GM19395 (cell line): ENCODE measurements around the gene RAD51B.
"Not testable (repeated sequence)": the region's sequence is repeated elsewhere in the genome, so short reads cannot be mapped to it uniquely, and the experiment has no call there.

ENCODE experiments used
- ATAC-seq: cut with Tn5 transposase; IDR thresholded peaks from one replicate; pipeline ENCODE4 v1.9.1; 2021; ENCODE audit warnings: mild to moderate bottlenecking, moderate library complexity; ENCODE audit not compliant: unreplicated experiment

RAD51B gene

DNA sequence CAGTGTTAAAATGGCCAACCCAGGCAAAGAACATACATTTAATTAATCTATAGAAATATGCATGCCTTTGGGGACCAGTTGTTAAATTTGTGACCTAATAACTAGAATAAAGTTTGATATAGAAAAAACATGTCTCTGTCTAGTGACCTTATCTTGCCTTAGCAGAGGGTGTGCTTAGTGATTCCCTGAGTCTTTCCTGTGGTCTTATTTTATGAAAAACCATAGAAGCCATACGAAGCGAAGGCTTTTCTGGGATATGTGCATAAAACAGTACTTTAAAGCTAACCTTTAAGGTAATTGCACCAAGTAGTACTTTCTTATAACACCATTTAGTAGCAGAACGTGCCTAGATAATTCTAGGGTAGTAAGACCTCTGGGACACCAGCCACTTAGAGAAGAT lies 593.9 kb downstream of the RAD51B start:
- no peak for ATAC-seq

- ATAC-seq, result no peak
These were observed 594.5 kb downstream of the RAD51B start for GRCh38 chr14:68414121-68414520.

- no peak for ATAC-seq
These were observed 596.6 kb downstream of the RAD51B start for GRCh38 chr14:68416171-68416570.

DNA sequence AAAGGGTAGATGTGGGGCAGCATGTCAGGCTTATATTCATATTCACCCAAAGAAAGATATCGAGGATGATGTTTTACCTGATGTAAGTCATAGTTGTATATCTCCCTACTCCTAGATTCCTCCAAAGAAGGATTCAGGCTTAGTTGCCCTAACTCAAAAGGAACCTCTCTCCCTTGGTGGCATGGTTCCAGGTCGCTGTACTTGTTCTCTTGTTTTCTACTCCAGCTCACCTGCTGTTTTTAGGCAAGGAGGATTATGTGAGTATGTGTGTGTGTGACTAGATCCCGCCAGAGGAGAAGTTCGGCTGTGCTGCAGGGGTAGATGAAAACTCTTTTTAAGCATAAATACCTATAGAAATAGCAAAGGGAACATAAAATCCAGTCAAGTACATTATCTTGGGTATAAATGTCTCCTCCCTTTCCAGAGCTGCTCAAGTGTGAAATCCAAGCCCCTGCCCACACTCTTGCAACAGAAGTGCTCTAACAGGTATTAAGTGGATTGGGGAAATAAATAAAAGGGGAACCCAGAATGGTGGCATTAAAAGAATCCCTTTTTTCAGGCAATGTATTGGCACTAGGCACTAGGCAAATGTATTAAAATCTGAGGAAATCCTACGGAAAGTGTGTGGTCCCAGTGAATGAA lies 597.6 kb downstream of the RAD51B start:
- no peak for ATAC-seq

DNA sequence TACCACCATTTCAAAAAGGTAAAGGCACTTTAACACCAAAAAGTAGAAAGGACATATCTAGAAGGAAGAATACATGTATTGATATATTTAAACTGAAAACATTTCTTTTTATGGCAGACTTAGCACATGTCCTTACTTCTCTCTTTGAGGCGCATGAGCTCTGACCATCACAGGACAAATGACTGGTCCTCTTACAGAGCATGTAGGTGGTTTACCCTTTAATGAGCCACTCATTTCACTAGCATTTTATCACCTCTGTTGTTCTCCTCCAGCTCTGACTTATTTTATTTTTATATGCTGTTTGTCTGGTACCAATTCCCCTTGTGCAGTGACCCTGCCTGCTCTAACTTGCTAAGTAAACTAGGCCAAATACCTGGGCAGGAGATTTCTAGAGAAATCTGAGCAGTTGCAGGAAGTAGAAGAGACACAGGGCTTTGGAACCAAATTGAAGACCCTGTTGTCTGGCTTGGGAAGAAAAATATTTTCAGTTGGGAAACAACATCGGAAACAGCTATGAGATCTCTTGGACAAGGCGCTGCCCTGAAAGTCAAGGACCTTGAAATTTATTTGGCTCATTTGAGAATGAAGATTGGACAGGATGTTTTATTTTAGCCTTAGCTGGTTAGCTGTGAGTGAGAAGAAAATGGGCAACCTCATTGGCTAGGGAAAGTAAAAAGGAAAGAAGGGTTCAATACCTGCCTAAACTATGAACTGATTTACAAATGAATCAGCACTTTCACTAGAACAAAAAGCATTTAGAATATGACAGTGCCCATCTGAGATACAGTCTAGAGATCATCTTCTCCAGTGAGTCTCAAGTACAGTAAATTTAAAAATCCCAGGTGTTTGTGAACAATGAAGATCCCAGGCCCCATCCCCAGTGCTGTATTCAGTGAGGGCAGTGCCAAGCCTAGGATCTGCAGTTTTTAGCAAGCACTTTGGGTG lies 598.9 kb downstream of the RAD51B start:
- no peak for ATAC-seq

DNA sequence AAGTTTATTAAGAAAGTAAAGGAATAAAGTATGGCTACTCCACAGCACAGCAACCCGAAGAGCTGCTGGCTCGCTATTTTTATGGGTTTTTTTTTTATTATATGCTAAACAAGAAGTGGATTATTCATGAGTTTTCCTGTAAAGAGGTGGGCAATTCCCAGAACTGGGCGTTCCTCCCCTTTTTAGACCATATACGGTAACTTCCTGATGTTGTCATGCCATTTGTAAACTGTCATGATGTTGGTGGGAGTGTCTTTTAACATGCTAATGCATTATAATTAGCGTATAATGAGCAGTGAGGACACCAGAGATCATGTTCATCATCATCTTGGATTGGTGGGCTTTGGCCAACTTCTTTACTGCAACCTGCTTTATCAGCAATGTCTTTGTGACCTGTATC lies 600.8 kb downstream of the RAD51B start:
- no peak for ATAC-seq

GRCh38 chr14:68421116-68421515 lies 601.5 kb downstream of the RAD51B start:
- ATAC-seq, result no peak

GRCh38 chr14:68423686-68424085 lies 604.1 kb downstream of the RAD51B start:
- no peak for ATAC-seq

GRCh38 chr14:68424443-68425172 lies 605.0 kb downstream of the RAD51B start:
- no peak for ATAC-seq

DNA sequence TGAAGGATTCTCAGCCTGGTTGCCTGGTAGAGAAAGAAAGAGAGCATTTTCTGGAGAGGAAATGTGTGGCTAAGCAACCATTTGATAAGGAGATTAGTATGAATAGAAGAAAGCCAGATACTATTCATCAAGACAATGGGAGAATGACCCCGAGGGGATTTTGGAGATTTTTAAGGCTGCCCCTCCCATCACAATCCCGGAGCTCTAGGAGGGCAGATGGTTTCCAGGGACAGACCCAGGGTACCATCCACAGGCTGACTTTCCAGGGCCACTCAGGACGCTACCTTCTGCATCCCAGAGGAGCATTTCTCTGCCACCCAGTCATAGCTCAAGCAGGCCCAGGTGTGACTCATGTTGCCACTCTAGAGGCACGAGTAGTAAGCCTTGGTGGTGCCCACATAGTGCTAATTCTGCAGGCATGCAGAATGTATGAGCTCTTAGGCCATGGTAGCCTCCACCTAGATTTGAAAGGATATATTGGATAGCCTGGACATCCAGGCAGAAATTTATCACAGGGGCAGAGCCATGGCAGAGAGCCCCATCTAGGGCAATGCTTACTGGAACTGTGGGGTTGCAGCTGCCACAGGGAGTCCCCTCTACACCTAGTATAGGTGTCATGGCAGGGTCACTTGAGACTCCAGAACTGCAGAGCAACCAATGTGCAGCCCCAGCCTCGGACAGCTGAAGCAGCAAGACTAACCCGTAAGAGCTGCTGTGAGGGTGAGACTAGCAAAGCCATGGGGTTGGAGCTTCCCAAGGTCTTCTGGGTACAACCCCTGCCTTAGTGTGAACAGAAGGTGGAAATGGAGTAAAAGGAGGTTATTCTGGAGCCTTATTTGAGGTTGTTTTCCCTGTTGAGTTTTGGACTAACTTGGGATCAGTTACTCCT lies 607.3 kb downstream of the RAD51B start:
- ATAC-seq, result no peak

- no peak for ATAC-seq
These were observed 607.9 kb downstream of the RAD51B start for GRCh38 chr14:68427550-68427890.

DNA sequence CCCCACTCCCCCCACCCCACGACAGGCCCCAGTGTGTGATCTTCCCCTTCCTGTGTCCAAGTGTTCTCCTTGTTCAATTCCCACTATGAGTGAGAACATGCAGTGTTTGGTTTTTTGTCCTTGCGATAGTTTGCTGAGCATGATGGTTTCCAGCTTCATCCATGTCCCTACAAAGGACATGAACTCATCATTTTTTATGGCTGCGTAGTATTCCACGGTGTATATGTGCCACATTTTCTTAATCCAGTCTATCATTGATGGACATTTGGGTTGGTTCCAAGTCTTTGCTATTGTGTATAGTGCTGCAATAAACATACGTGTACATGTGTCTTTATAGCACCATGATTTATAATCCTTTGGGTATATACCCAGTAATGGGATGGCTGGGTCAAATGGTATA lies 609.3 kb downstream of the RAD51B start:
- ATAC-seq, result not testable (repeated sequence)

DNA sequence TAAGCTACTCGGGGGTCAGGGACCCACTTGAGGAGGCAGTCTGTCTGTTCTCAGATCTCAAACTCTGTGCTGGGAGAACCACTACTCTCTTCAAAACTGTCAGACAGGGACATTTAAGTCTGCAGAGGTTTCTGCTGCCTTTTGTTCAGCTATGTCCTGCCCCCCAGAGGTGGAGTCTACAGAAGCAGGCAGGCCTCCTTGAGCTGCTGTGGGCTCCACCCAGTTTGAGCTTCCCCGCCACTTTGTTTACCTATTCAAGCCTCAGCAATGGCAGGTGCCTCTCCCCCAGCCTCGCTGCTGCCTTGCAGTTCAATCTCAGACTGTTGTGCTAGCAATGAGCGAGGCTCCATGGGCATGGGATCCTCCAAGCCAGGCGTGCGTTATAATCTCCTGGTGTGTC lies 614.6 kb downstream of the RAD51B start:
- ATAC-seq, result not testable (repeated sequence)

DNA sequence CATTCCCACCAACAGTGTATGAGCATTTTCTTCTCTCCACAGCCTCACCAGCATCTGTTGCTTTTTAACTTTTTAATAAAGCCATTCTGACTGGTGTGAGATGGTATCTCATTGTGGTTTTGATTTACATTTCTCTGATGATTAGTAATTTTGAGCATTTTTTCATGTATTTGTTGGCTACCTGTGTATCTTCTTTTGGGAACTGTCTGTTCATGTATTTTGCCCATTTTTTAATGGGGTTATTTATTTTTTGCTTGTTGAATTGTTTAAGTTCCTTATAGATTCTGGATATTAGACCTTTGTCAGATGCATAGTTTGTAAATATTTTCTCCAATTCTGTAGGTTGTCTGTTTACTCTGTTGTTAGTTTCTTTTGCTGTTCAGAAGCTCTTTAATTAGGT lies 616.1 kb downstream of the RAD51B start:
- not testable (repeated sequence) for ATAC-seq

GRCh38 chr14:68439676-68440075 lies 620.1 kb downstream of the RAD51B start:
- ATAC-seq, result no peak

GRCh38 chr14:68440820-68441219 lies 621.2 kb downstream of the RAD51B start:
- ATAC-seq, result no peak

DNA sequence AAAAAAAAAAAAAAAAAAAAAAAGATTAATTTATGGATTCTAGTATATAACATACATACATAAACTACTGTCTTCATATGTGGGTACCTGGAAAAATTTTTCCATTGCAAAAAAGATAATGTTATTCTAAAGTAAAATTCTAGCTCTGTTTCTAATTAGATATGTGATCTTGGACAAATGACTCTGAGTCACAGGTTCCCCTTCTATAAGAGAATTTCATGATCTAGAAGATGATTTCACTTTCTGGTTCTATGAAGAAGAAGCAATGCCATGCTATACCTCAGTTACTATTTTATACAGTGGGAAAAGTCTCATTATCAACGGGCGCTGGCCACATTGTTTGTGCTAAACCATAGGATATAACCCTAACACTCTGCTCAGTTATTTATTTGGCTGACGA lies 622.0 kb downstream of the RAD51B start:
- ATAC-seq, result no peak

GRCh38 chr14:68442828-68443629 lies 623.5 kb downstream of the RAD51B start:
- ATAC-seq, result no peak

DNA sequence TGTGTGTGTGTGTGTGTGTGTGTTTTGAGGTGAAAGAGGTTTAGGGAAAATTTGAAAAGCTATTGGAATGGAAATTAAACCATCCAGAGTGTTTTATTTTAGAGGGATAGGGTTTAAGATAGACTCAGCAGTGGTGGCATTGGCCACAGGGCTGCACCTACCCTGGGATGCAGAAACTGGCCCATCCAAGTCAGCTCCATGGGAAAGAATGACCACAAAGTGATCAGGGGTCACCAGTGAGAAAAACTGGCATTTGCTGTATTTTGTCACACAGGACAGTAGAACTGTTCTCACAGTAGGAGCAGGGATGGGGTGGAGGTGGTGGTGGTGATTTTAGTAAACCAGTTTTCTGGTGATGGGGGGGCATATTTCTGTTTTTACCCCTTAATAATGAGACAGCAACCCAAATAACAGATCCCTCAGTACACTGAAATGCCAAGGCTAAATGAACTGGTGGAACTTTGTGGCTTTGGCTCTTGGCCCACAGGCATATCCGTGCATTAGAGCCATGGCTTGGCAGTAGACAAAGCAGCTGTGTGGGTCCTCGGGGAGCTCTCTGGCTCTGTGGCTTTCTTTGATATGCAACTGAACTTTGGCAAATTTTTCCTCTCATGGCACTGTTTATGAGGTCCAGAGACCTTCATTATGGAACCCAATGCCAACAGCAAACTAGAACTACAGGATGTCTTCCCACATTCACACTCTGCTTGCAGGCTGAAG lies 625.0 kb downstream of the RAD51B start:
- ATAC-seq, result no peak
